Breast epithelium (tissue), 3 donors: ENCODE data around the gene PLCH2.

ENCODE experiments used
- CTCF ChIP-seq, 3 donors: fragments of 450-650 bp; IDR thresholded peaks; one replicate each; pipeline ENCODE4 v1.5.1; 2016 to 2017; ENCODE audit warnings: antibody characterized with exemption in 3 of 3, mild to moderate bottlenecking in 3 of 3, moderate library complexity in 3 of 3
- POLR2A ChIP-seq: fragments of 450-650 bp; IDR thresholded peaks from one replicate; pipeline ENCODE4 v1.6.1; 2016; ENCODE audit warnings: antibody characterized with exemption, mild to moderate bottlenecking, moderate library complexity
- POLR2AphosphoS5 ChIP-seq, 3 donors: sonication (generic); formaldehyde crosslinking; IDR thresholded peaks; one replicate each; pipeline ENCODE4 v1.6.1; 2017; ENCODE audit warnings: antibody characterized with exemption in 3 of 3

DNA sequence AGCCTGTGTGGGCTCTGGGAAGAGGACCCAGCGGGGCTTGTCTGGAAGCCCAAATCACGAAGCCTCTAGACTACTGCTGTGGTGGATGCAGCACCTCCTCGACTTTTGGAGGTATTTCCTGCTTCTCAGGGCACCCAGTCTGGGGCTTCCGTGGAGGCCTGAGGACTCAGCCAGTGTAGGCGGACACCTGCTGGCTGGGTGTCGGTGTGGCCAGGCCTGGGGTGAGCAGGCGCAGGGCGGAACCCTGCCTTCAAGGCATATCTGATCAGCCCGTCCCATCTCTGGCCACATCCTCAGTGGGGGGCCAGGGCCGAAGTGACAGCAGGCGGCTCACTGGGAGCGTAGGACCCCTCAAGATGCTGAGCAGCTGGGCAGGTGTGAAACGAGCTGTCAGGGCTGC lies 6.9 kb downstream of the PLCH2 start:
- TF ChIP-seq CTCF (IDR thresholded peaks at IDR 0.05): no peak
- TF ChIP-seq POLR2AphosphoS5 (IDR thresholded peaks at IDR 0.05): no peak
- no peak for TF ChIP-seq POLR2A
